ENCODE results near the gene OXCT1. TPM values are rescaled to one million over a fixed set of nuclear protein-coding genes. Genes with fewer than 3 reads are reported as not detected.

The OXCT1 gene
- total RNA-seq, 1 experiment from 2014 or later: 20.6 TPM

DNA sequence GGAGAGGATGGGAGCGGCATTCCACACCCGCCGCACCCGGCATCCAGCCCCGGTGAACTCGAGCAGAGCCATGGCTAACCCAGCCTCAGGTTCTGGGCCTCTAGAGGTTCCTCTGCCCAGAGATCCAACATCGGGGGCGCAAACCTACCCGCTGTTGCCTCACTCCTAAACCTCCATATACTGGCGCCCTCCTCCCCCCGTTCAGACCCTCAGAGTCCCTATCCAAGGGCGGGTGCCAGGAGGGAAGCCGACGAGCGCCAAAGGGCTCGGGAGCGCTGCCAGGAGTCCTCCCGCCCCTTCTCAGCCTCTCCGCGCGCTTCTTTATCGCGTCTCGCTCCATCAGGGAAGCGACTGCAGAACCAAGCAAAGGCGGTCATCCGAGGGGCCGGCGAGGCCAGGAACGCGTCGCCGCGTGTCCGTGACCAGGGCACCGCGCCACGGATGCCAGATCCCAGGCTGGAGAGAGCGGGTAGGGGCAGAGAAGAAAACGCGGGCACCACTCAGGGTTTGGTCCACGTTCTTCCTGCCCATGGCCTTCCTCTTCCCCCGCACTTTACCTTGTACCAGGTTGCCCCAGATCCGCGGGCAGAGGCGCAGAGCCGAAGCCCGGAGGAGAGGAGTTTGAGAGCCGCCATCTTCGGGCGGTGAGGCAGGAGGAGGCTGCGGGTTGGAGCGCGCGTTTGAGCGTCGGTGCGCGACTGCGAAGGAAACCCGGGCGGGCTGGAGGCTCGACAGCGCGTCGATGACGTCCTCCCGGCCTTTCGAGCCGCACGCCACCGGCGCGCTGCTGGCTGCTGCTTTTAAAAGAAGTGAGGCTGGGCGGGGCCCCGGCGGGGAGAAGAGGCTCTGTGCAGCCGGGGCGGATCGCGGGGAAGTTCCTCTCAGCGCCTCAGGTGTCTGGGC, at the start of gene OXCT1 (continued):
- TF ChIP-seq ZNF423 (CRISPR knock-in tag; IDR thresholded peaks at IDR 0.05) (no peak), NFATC4 (CRISPR knock-in tag; IDR thresholded peaks at IDR 0.05) (no peak), SMAD3 (CRISPR knock-in tag; IDR thresholded peaks at IDR 0.05; ENCODE audit: borderline replicate concordance) (no peak), ZNF138 (CRISPR knock-in tag; conservative IDR thresholded peaks at IDR 0.05) (no peak), RORB (CRISPR knock-in tag; IDR thresholded peaks at IDR 0.05) (no peak), MXD4 (CRISPR knock-in tag; IDR thresholded peaks at IDR 0.05; ENCODE audit: borderline replicate concordance) (no peak), SOX15 (CRISPR knock-in tag; IDR thresholded peaks at IDR 0.05) (no peak), TEAD1 (CRISPR knock-in tag; IDR thresholded peaks at IDR 0.05) (peak; percentile 68; the same call in 1 of the 2 replicates), FOXP1 (CRISPR knock-in tag; IDR thresholded peaks at IDR 0.05; ENCODE audit: borderline replicate concordance) (peak; percentile 79; the same call in 1 of the 2 replicates), ATF1 (CRISPR knock-in tag; IDR thresholded peaks at IDR 0.05) (peak; percentile 19; the same call in 1 of the 2 replicates), NFE2L1 (CRISPR knock-in tag; IDR thresholded peaks at IDR 0.05) (no peak), ZNF263 (CRISPR knock-in tag; IDR thresholded peaks at IDR 0.05; ENCODE audit: low read depth) (peak; percentile 26; the same call in 1 of the 2 replicates), NR3C1 (CRISPR knock-in tag; conservative IDR thresholded peaks at IDR 0.05; ENCODE audit: low read depth) (no peak)
- TF ChIP-seq, protein P1, sequence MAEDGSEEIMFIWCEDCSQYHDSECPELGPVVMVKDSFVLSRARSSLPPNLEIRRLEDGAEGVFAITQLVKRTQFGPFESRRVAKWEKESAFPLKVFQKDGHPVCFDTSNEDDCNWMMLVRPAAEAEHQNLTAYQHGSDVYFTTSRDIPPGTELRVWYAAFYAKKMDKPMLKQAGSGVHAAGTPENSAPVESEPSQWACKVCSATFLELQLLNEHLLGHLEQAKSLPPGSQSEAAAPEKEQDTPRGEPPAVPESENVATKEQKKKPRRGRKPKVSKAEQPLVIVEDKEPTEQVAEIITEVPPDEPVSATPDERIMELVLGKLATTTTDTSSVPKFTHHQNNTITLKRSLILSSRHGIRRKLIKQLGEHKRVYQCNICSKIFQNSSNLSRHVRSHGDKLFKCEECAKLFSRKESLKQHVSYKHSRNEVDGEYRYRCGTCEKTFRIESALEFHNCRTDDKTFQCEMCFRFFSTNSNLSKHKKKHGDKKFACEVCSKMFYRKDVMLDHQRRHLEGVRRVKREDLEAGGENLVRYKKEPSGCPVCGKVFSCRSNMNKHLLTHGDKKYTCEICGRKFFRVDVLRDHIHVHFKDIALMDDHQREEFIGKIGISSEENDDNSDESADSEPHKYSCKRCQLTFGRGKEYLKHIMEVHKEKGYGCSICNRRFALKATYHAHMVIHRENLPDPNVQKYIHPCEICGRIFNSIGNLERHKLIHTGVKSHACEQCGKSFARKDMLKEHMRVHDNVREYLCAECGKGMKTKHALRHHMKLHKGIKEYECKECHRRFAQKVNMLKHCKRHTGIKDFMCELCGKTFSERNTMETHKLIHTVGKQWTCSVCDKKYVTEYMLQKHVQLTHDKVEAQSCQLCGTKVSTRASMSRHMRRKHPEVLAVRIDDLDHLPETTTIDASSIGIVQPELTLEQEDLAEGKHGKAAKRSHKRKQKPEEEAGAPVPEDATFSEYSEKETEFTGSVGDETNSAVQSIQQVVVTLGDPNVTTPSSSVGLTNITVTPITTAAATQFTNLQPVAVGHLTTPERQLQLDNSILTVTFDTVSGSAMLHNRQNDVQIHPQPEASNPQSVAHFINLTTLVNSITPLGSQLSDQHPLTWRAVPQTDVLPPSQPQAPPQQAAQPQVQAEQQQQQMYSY (CRISPR knock-in tag; IDR thresholded peaks at IDR 0.05): peak; percentile 27; the same call in 1 of the 2 replicates
- TF ChIP-seq, protein P2, sequence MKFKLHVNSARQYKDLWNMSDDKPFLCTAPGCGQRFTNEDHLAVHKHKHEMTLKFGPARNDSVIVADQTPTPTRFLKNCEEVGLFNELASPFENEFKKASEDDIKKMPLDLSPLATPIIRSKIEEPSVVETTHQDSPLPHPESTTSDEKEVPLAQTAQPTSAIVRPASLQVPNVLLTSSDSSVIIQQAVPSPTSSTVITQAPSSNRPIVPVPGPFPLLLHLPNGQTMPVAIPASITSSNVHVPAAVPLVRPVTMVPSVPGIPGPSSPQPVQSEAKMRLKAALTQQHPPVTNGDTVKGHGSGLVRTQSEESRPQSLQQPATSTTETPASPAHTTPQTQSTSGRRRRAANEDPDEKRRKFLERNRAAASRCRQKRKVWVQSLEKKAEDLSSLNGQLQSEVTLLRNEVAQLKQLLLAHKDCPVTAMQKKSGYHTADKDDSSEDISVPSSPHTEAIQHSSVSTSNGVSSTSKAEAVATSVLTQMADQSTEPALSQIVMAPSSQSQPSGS (CRISPR knock-in tag; IDR thresholded peaks at IDR 0.05; ENCODE audit: borderline replicate concordance, low read depth): no peak
- TF ChIP-seq, protein P3, sequence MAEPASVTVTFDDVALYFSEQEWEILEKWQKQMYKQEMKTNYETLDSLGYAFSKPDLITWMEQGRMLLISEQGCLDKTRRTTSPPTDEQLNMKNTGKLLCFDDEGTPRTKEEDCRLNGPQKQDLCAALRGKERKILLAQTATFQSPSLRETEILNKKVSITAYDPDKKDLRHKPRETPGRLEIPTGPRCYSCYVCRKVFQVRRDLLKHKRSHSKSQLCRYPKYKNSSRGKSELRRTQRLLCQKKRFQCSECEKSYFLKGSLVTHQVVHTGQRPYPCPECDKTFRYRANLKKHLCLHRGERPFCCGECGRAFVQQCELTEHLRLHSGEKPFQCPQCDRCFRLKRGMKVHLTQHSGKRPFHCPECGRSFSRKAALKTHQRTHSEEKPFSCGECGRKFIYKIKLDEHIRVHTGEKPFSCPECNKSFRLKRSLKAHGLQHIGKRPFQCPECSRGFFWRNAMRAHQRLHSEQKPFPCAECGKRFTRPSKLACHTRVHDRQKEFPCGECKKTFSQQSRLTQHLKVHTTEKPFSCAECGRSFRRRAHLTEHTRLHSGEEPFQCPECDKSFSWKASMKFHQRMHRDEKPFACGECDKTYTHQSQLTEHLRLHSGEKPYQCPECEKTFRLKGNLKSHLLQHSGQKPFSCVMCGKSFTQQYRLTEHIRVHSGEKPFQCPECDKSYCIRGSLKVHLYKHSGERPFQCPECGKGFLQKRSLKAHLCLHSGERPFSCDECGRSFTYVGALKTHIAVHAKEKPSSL (CRISPR knock-in tag; conservative IDR thresholded peaks at IDR 0.05): no peak
- TF ChIP-seq, protein P4, sequence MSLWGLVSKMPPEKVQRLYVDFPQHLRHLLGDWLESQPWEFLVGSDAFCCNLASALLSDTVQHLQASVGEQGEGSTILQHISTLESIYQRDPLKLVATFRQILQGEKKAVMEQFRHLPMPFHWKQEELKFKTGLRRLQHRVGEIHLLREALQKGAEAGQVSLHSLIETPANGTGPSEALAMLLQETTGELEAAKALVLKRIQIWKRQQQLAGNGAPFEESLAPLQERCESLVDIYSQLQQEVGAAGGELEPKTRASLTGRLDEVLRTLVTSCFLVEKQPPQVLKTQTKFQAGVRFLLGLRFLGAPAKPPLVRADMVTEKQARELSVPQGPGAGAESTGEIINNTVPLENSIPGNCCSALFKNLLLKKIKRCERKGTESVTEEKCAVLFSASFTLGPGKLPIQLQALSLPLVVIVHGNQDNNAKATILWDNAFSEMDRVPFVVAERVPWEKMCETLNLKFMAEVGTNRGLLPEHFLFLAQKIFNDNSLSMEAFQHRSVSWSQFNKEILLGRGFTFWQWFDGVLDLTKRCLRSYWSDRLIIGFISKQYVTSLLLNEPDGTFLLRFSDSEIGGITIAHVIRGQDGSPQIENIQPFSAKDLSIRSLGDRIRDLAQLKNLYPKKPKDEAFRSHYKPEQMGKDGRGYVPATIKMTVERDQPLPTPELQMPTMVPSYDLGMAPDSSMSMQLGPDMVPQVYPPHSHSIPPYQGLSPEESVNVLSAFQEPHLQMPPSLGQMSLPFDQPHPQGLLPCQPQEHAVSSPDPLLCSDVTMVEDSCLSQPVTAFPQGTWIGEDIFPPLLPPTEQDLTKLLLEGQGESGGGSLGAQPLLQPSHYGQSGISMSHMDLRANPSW (CRISPR knock-in tag; conservative IDR thresholded peaks at IDR 0.05; ENCODE audit: low read depth): no peak
- TF ChIP-seq, protein P5, sequence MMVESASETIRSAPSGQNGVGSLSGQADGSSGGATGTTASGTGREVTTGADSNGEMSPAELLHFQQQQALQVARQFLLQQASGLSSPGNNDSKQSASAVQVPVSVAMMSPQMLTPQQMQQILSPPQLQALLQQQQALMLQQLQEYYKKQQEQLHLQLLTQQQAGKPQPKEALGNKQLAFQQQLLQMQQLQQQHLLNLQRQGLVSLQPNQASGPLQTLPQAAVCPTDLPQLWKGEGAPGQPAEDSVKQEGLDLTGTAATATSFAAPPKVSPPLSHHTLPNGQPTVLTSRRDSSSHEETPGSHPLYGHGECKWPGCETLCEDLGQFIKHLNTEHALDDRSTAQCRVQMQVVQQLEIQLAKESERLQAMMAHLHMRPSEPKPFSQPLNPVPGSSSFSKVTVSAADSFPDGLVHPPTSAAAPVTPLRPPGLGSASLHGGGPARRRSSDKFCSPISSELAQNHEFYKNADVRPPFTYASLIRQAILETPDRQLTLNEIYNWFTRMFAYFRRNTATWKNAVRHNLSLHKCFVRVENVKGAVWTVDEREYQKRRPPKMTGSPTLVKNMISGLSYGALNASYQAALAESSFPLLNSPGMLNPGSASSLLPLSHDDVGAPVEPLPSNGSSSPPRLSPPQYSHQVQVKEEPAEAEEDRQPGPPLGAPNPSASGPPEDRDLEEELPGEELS (CRISPR knock-in tag; IDR thresholded peaks at IDR 0.05): peak; percentile 20
- TF ChIP-seq, protein P6, sequence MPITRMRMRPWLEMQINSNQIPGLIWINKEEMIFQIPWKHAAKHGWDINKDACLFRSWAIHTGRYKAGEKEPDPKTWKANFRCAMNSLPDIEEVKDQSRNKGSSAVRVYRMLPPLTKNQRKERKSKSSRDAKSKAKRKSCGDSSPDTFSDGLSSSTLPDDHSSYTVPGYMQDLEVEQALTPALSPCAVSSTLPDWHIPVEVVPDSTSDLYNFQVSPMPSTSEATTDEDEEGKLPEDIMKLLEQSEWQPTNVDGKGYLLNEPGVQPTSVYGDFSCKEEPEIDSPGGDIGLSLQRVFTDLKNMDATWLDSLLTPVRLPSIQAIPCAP (CRISPR knock-in tag; IDR thresholded peaks at IDR 0.05): no peak; the same call in none of the 2 replicates
- TF ChIP-seq, protein P7, sequence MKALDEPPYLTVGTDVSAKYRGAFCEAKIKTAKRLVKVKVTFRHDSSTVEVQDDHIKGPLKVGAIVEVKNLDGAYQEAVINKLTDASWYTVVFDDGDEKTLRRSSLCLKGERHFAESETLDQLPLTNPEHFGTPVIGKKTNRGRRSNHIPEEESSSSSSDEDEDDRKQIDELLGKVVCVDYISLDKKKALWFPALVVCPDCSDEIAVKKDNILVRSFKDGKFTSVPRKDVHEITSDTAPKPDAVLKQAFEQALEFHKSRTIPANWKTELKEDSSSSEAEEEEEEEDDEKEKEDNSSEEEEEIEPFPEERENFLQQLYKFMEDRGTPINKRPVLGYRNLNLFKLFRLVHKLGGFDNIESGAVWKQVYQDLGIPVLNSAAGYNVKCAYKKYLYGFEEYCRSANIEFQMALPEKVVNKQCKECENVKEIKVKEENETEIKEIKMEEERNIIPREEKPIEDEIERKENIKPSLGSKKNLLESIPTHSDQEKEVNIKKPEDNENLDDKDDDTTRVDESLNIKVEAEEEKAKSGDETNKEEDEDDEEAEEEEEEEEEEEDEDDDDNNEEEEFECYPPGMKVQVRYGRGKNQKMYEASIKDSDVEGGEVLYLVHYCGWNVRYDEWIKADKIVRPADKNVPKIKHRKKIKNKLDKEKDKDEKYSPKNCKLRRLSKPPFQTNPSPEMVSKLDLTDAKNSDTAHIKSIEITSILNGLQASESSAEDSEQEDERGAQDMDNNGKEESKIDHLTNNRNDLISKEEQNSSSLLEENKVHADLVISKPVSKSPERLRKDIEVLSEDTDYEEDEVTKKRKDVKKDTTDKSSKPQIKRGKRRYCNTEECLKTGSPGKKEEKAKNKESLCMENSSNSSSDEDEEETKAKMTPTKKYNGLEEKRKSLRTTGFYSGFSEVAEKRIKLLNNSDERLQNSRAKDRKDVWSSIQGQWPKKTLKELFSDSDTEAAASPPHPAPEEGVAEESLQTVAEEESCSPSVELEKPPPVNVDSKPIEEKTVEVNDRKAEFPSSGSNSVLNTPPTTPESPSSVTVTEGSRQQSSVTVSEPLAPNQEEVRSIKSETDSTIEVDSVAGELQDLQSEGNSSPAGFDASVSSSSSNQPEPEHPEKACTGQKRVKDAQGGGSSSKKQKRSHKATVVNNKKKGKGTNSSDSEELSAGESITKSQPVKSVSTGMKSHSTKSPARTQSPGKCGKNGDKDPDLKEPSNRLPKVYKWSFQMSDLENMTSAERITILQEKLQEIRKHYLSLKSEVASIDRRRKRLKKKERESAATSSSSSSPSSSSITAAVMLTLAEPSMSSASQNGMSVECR (CRISPR knock-in tag; IDR thresholded peaks at IDR 0.05; ENCODE audit: borderline replicate concordance): no peak

Measured in WTC11 (cell line).